Calu3 (cell line): ENCODE results near the gene C5AR2. TPM values are rescaled to one million over a fixed set of nuclear protein-coding genes. Genes with fewer than 3 reads are reported as not detected.

Source experiments
- BruUV-seq: library from RNA; stranded (reverse); fragments of 400-500 nt; replicated peaks from 2 replicates; lab custom pipeline; 2021; lab: Mats Ljungman, UMichigan
- CTCF ChIA-PET: fragments of 300-600 bp; sonication (Branson Sonifier 250); formaldehyde crosslinking; loops from one replicate; lab custom pipeline; 2022; ENCODE audit warnings: antibody characterized with exemption; lab: Charles Lee
- DNase-seq: peaks from one replicate; pipeline ENCODE4 v3.0.0; 2022
- H3K27ac Mint-ChIP-seq: one replicate; pipeline ENCODE4 v1.8.0; 2022; ENCODE audit warnings: mixed read lengths; ENCODE audit not compliant: unreplicated experiment
- H3K27me3 Mint-ChIP-seq: one replicate; pipeline ENCODE4 v1.8.0; 2022; ENCODE audit warnings: mixed read lengths; ENCODE audit not compliant: unreplicated experiment
- H3K36me3 Mint-ChIP-seq: one replicate; pipeline ENCODE4 v1.8.0; 2022; ENCODE audit warnings: mild to moderate bottlenecking, moderate library complexity, mixed read lengths; ENCODE audit not compliant: insufficient read depth, unreplicated experiment
- H3K4me1 Mint-ChIP-seq: one replicate; pipeline ENCODE4 v1.8.0; 2022; ENCODE audit warnings: mild to moderate bottlenecking, low read depth, mixed read lengths; ENCODE audit not compliant: unreplicated experiment
- H3K4me3 Mint-ChIP-seq: one replicate; pipeline ENCODE4 v1.8.0; 2022; ENCODE audit warnings: mild to moderate bottlenecking, low read depth, moderate library complexity, mixed read lengths; ENCODE audit not compliant: unreplicated experiment
- H3K9me3 Mint-ChIP-seq: one replicate; pipeline ENCODE4 v1.8.0; 2022; ENCODE audit warnings: low read depth, mixed read lengths; ENCODE audit not compliant: unreplicated experiment
- CTCF ChIP-seq: fragments of 200-600 bp; IDR thresholded peaks from one replicate; pipeline ENCODE4 v1.8.0; 2022; ENCODE audit warnings: antibody characterized with exemption; ENCODE audit not compliant: unreplicated experiment
- intact Hi-C: fragments of 100-400 bp; cut with micrococcal nuclease; formaldehyde crosslinking; loops from one replicate; pipeline ENCODE4 v1.10.0; 2022; ENCODE audit not compliant: unreplicated experiment
- total RNA-seq: library from RNA; stranded (reverse); gene quantifications from 2 replicates; pipeline ENCODE4 v1.2.3, GENCODE V29; 2022

The C5AR2 gene
- total RNA-seq, 1 experiment from 2014 or later, result 0.31 TPM

GRCh38 chr19:47351548-47351947 lies 19.6 kb downstream of the C5AR2 start:
- CTCF ChIA-PET, result no interaction called here
- no peak for TF ChIP-seq CTCF
- BruUV-seq, result no TSS peak
- Mint-ChIP-seq H3K9me3 (no peaks in the 10 kb centered on the region), H3K36me3 (peaks cover 62% of the 10 kb centered on the region), H3K4me3 (no peak overlapping the region), H3K4me1 (peaks cover 36% of the 10 kb centered on the region), H3K27ac (no peak overlapping the region), H3K27me3 (no peaks in the 10 kb centered on the region)
- intact Hi-C loops, result no loop called here
- DNase-seq, result peak; percentile 17

- intact Hi-C loops, result no loop called here
- Mint-ChIP-seq H3K4me3 (no peak overlapping the region), H3K9me3 (no peaks in the 10 kb centered on the region), H3K27ac (no peak overlapping the region), H3K36me3 (peaks cover 68% of the 10 kb centered on the region), H3K4me1 (peaks cover 36% of the 10 kb centered on the region), H3K27me3 (no peaks in the 10 kb centered on the region)
- CTCF ChIA-PET, result no interaction called here
- no TSS peak for BruUV-seq
- DNase-seq, result no peak
- no peak for TF ChIP-seq CTCF
These were observed 20.1 kb downstream of the C5AR2 start for GRCh38 chr19:47352095-47352494.

- H3K27me3 Mint-ChIP-seq, result no peaks in the 10 kb centered on the region
- H3K36me3 Mint-ChIP-seq, result peaks cover 78% of the 10 kb centered on the region
- peaks cover 36% of the 10 kb centered on the region for H3K4me1 Mint-ChIP-seq
- intact Hi-C loops, result no loop called here
- CTCF ChIA-PET, result no interaction called here
- H3K4me3 Mint-ChIP-seq, result no peak overlapping the region
- H3K9me3 Mint-ChIP-seq, result no peaks in the 10 kb centered on the region
- no peak overlapping the region for H3K27ac Mint-ChIP-seq
- TF ChIP-seq CTCF, result no peak
- peak; percentile 20 for DNase-seq
- BruUV-seq, result no TSS peak
These were observed 21.3 kb downstream of the C5AR2 start for GRCh38 chr19:47353307-47353712.

- Mint-ChIP-seq H3K36me3 (peaks cover 89% of the 10 kb centered on the region), H3K4me1 (peaks cover 12% of the 10 kb centered on the region), H3K4me3 (no peak overlapping the region), H3K27me3 (no peaks in the 10 kb centered on the region), H3K27ac (no peak overlapping the region), H3K9me3 (no peaks in the 10 kb centered on the region)
- intact Hi-C loops, result no loop called here
- no peak for TF ChIP-seq CTCF
- no TSS peak for BruUV-seq
- DNase-seq, result no peak
- CTCF ChIA-PET, result interaction anchor here (0.8 kb wide), 1 partner anchor 113 kb away, joined by 3 read pairs; no protein-coding TSS in a partner anchor
These were observed 24.9 kb downstream of the C5AR2 start for GRCh38 chr19:47356900-47357299.
